ENCODE data around the gene PAPPA2. TPM values are rescaled to one million over a fixed set of nuclear protein-coding genes. Genes with fewer than 3 reads are reported as not detected.

Gene PAPPA2
- total RNA-seq, 1 experiment from 2014 or later, result 0.81 TPM

DNA sequence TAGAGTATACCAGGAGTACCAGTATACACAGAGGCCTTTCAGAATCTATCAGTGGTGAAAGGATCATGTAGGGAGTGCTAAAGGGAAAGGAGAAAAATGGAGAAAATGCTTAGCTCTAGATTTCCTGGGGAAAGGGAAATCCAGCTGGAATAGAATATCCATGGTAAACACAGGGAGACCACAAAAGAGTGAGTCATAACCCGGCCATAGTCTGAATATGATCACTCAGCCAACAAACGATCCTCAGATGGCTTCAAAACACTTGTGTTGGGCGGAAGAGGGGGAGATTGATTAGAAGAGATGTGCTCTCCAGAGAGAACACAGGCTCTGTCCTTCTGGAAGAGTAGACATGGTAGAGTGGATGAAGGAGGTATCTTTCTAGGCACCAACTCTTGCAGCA is 180.6 kb downstream of the PAPPA2 start:
- H4K5ac ChIP-seq (ENCODE audit: insufficient read length, low read depth, low read length), result no peak overlapping the region
- H3K79me2 ChIP-seq (ENCODE audit: insufficient read depth, low read length), result no peaks in the 10 kb centered on the region
- H3K79me1 ChIP-seq (ENCODE audit: insufficient read depth, low read depth, low read length, poor library complexity, severe bottlenecking), result no peaks in the 10 kb centered on the region
- no peak overlapping the region for H4K91ac ChIP-seq (ENCODE audit: insufficient read length, low read depth, low read length)
- no peak overlapping the region for H2AK5ac ChIP-seq (ENCODE audit: insufficient read length, low read length)
- H2BK15ac ChIP-seq (ENCODE audit: low read depth, low read length), result no peak overlapping the region
- no peak overlapping the region for H3K9ac ChIP-seq (ENCODE audit: extremely low read depth, insufficient read length, low read length)
- H3K14ac ChIP-seq (ENCODE audit: insufficient read depth, low read length), result no peak overlapping the region
- no peaks in the 10 kb centered on the region for H4K20me1 ChIP-seq (ENCODE audit: control insufficient read depth, insufficient read depth, insufficient read length)
- TF ChIP-seq, protein P1, sequence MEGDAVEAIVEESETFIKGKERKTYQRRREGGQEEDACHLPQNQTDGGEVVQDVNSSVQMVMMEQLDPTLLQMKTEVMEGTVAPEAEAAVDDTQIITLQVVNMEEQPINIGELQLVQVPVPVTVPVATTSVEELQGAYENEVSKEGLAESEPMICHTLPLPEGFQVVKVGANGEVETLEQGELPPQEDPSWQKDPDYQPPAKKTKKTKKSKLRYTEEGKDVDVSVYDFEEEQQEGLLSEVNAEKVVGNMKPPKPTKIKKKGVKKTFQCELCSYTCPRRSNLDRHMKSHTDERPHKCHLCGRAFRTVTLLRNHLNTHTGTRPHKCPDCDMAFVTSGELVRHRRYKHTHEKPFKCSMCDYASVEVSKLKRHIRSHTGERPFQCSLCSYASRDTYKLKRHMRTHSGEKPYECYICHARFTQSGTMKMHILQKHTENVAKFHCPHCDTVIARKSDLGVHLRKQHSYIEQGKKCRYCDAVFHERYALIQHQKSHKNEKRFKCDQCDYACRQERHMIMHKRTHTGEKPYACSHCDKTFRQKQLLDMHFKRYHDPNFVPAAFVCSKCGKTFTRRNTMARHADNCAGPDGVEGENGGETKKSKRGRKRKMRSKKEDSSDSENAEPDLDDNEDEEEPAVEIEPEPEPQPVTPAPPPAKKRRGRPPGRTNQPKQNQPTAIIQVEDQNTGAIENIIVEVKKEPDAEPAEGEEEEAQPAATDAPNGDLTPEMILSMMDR (conservative IDR thresholded peaks at IDR 0.05), result no peak
- peaks cover 0 to under 1% of the 10 kb centered on the region in 2 experiments; a peak in 2 of 5 replicates for H3K9me3 Mint-ChIP-seq
- H3K4me3 Mint-ChIP-seq, result no peak overlapping the region
- no peak overlapping the region for H2AFZ ChIP-seq (ENCODE audit: low read length)
- peaks cover 10 to 12% of the 10 kb centered on the region in 2 experiments for H3K4me1 Mint-ChIP-seq
- H3K23me2 ChIP-seq (ENCODE audit: insufficient read length, low read depth, low read length, poor library complexity, severe bottlenecking), result no peaks in the 10 kb centered on the region
- H2BK120ac ChIP-seq (ENCODE audit: low read depth, low read length, poor library complexity, severe bottlenecking), result no peak overlapping the region
- no peak overlapping the region for H2BK5ac ChIP-seq (ENCODE audit: insufficient read length, low read length)
- no peak overlapping the region for H2BK12ac ChIP-seq (ENCODE audit: insufficient read length, low read depth, low read length)
- no peaks in the 10 kb centered on the region for H3K4me1 ChIP-seq (ENCODE audit: insufficient read depth, low read length)
- H3K4ac ChIP-seq (ENCODE audit: low read depth, low read length), result no peak overlapping the region
- H3K23ac ChIP-seq (ENCODE audit: insufficient read length, low read depth, low read length), result no peak overlapping the region
- no peak overlapping the region for H2BK20ac ChIP-seq (ENCODE audit: low read depth, low read length, poor library complexity, severe bottlenecking)
- no peak overlapping the region for H3K27ac Mint-ChIP-seq
- no CpG with 5 or more reads among the region's 3 CpGs for WGBS (ENCODE audit: extremely low coverage, insufficient read length, low lambda C conversion rate)
- no peaks in the 10 kb centered on the region for H3K9me3 ChIP-seq (ENCODE audit: control insufficient read depth, low read depth, low read length)
- H3K4me2 ChIP-seq (ENCODE audit: insufficient read depth, insufficient read length, low read length), result no peak overlapping the region
- no peak overlapping the region for H3K27ac ChIP-seq (ENCODE audit: insufficient read length, low read depth, low read length)
- no peaks in the 10 kb centered on the region for H3K27me3 Mint-ChIP-seq (ENCODE audit: low read depth)
- H3K56ac ChIP-seq (ENCODE audit: insufficient read length, low read depth, low read length), result no peak overlapping the region
- no peak overlapping the region for H3K18ac ChIP-seq (ENCODE audit: insufficient read length, low read depth, low read length)
- H3K27me3 ChIP-seq (ENCODE audit: insufficient read depth, low read length), result no peaks in the 10 kb centered on the region
- H3T11ph ChIP-seq (ENCODE audit: low read length), result no peak overlapping the region
- no peaks in the 10 kb centered on the region for H3K36me3 Mint-ChIP-seq (ENCODE audit: insufficient read depth in 1 of 3, low read depth in 3 of 3)
- H4K8ac ChIP-seq (replicated peaks; ENCODE audit: insufficient read length, low read depth, low read length), result no peak overlapping the region
- DNase-seq, result no peak
